Upper lobe of left lung (tissue), 4 donors: ENCODE data around the gene LGALS7.
"Not testable (repeated sequence)": the region's sequence is repeated elsewhere in the genome, so short reads cannot be mapped to it uniquely, and the experiment has no call there.

Source experiments
- CTCF ChIP-seq, 6 experiments: fragments of 450-650 bp in 4 of 6; fragments of 200-600 bp in 2 of 6; sonication (generic) in 2 of 6; IDR thresholded peaks; one replicate each; pipeline ENCODE4 v1.5.1; 2016 to 2019; ENCODE audit warnings: antibody characterized with exemption in 6 of 6
- POLR2AphosphoS5 ChIP-seq, 2 donors: sonication (generic); formaldehyde crosslinking; IDR thresholded peaks; one replicate each; pipeline ENCODE4 v1.5.1; 2017; ENCODE audit warnings: antibody characterized with exemption in 2 of 2

GRCh38 chr19:38790507-38791403 lies 17.4 kb upstream of the LGALS7 start:
- not testable (repeated sequence) for TF ChIP-seq CTCF, POLR2AphosphoS5 (IDR thresholded peaks at IDR 0.05)
